ENCODE results near the gene TRIM50.
"Not testable (repeated sequence)": the region's sequence is repeated elsewhere in the genome, so short reads cannot be mapped to it uniquely, and the experiment has no call there.

The TRIM50 gene

DNA sequence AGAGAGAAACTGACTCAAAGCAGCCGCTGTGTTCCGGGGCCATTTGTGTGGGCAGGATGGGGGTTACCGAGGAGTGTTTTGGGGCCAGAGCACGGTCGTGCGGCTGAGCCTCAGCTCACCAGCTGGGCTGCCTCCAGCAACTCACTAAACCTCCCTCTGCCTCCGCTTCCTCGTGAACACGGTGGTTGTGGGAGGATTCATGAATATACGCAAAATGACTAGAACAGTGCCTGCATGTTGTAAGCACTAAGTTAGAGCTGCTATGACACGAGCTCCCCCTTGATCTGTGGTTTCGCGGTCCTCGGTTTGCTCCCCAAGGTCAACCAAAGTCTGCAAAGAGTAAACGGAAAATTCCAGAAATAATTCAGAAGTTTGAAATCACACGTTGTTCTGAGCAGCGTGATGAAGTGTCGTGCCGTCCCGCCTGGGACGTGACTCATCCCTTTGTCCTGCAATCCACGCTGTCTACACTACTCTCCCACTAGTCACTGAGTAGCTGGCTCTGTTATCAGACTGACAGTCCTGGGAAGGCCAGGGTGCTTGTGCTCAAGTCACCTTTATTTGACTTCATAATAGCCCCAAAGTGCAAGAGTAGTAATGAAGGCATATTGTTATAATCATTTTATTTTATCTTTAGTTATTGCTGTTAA, 61.0 kb downstream of the TRIM50 start:
- DNase-seq (ENCODE audit: low read depth, low spot score); CTCF ChIA-PET; POLR2A ChIA-PET: not testable (repeated sequence)

More for the DNA sequence above, 61.0 kb downstream of the TRIM50 start:
- H3K4me3 ChIP-seq (ENCODE audit: low read depth, low read length), result not testable (repeated sequence)
